Adrenal gland (tissue), 12 donors: ENCODE data around the gene MARCHF10. TPM values are rescaled to one million over a fixed set of nuclear protein-coding genes. Genes with fewer than 3 reads are reported as not detected.
A peak's percentile ranks its signal among the peaks of the same experiment; 100 is the strongest.

Source experiments
- DNase-seq, 7 donors: peaks; one replicate each; pipeline ENCODE4 v3.0.0-alpha.2; 2019 to 2020
- H3K27ac ChIP-seq, 5 donors: fragments of 200-600 bp; sonication (generic) in 4 of 5; 1 replicate in 3 of 5; 2 replicates in 2 of 5; pipeline versions ENCODE4 v1.5.1 to v1.8.0; 2016 to 2020; ENCODE audit warnings: mild to moderate bottlenecking in 1 of 5
- H3K27me3 ChIP-seq: fragments of 200-600 bp; 2 replicates; pipeline ENCODE4 v1.8.0; 2021
- H3K36me3 ChIP-seq, 2 donors: fragments of 200-600 bp; replicated peaks in 1 of 2; 1 replicate in 1 of 2; 2 replicates in 1 of 2; pipeline versions ENCODE4 v1.5.1 to v1.8.0; 2018 to 2022
- H3K4me1 ChIP-seq, 2 donors: fragments of 200-600 bp; replicated peaks in 1 of 2; 1 replicate in 1 of 2; 2 replicates in 1 of 2; pipeline versions ENCODE4 v1.5.1 to v1.8.0; 2018 to 2021
- H3K4me3 ChIP-seq, 4 donors: fragments of 200-600 bp; sonication (generic) in 3 of 4; one replicate each; pipeline ENCODE4 v1.5.1; 2016 to 2018
- H3K9me3 ChIP-seq, 3 donors: fragments of 200-600 bp; sonication (generic) in 1 of 3; replicated peaks in 1 of 3; 1 replicate in 2 of 3; 2 replicates in 1 of 3; pipeline versions ENCODE4 v1.5.1 to v1.8.0; 2016 to 2021
- CTCF ChIP-seq, 6 experiments: fragments of 450-650 bp in 4 of 6; fragments of 200-600 bp in 2 of 6; sonication (generic) in 1 of 6; IDR thresholded peaks; 1 replicate in 5 of 6; 2 replicates in 1 of 6; pipeline versions ENCODE4 v1.5.1 to v1.8.0; 2016 to 2021; ENCODE audit warnings: antibody characterized with exemption in 6 of 6, mild to moderate bottlenecking in 2 of 6, moderate library complexity in 1 of 6
- POLR2A ChIP-seq, 2 donors: fragments of 450-650 bp; IDR thresholded peaks; one replicate each; pipeline ENCODE4 v1.6.1; 2017; ENCODE audit warnings: antibody characterized with exemption in 2 of 2, mild to moderate bottlenecking in 2 of 2, moderate library complexity in 1 of 2
- WGBS, 4 donors: extraction: QIAGEN DNeasy Blood & Tissue Kit in 2 of 4; methylation state at CpG; one replicate each; pipeline versions ENCODE4 v1.1.5 to v1.1.7; 2013 to 2017; 5-methylcytosine and 5-hydroxymethylcytosine counted together
- intact Hi-C, 2 donors: fragments of 100-400 bp; cut with DNase I; formaldehyde crosslinking; loops; one replicate each; pipeline versions ENCODE4 v1.14.1 to v1.15.0; 2022 to 2023
- polyA plus RNA-seq, 3 donors: library from polyadenylated mRNA; stranded (reverse); fragments of 200-250 nt in 2 of 3; fragments of 350-450 nt in 1 of 3; fragmentation: Illumina TruSeq in 1 of 3; extraction: RNeasy Lipid Tissue Mini Kit (QIAGEN cat#74804) in 1 of 3; gene quantifications; one replicate each; pipeline ENCODE4 v1.2.3, GENCODE V29; 2013 to 2014
- total RNA-seq, 9 donors: library from RNA; depleted of rRNA in 4 of 9; stranded (reverse); fragments of >200 nt in 4 of 9; fragments of 120-200 nt in 1 of 9; fragmentation: NEBNext Ultra II Directional in 1 of 9; extraction: Animal tissue kit (Norgen Biotek cat#: 25700) in 1 of 9; gene quantifications; one replicate each; pipeline versions ENCODE4 v1.1.0 to v1.2.4, GENCODE V29; 2013 to 2023
- donor health status: healthy with polysubstance abuse.
- donor health status: Bipolar disorder and iron deficiency.
- donor health status: DM: yes; HTN: yes; CAD: no.
- donor health status: DM: no; HTN: no; CAD: no.
- donor health status: DM: no; HTN: no; CAD: no.
- donor health status: DM: yes; HTN: yes; CAD: no.

Gene MARCHF10
- total and polyA plus RNA-seq, 12 donors: 0.31 to 0.64 (median 0.43) TPM; not detected in 8

DNA sequence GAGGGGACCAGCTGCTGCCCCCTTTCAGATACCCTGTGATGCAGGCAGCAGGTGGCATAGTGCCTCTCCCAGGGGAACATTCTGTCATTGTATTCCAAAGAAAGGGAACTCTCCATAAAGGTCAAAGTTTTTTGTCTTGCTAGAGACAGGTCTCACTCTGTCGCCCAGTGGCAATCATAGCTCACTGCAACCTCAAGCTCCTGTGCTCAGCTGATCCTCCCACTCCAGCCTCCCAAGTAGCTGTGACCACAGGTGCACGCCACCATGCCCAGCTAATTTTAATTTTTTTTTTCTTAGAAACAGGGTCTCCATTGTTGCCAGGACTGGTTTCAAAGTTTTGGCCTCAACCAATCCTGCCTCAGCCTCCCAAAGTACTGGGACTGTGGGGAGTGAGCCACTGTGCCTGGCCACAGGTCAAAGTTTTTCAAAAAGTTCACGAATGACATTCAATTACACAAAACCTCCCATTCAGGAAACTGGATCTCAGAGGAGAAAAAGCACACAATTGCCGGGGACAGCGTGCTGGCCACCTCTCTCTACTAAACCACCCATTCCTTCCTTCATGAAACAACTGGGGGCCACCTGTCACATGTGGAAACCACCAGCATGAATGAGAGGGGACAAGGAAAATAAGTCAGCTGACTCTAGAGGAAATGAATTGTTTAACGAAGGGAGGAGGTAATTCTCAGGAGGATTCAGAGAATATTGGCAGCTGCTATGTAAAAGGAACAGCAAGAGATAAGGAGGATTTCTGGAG is 80.0 kb downstream of the MARCHF10 start:
- TF ChIP-seq CTCF (IDR thresholded peaks at IDR 0.05): no peak
- no peak for TF ChIP-seq POLR2A (IDR thresholded peaks at IDR 0.05)
- peaks cover 7% of the 10 kb centered on the region for H3K27me3 ChIP-seq
- intact Hi-C loops: no loop called here
- peaks cover 0 to under 1% of the 10 kb centered on the region in 2 donors for H3K4me1 ChIP-seq
- H3K4me3 ChIP-seq: no peak overlapping the region
- H3K36me3 ChIP-seq: no peaks in the 10 kb centered on the region
- DNase-seq: no peak
- H3K9me3 ChIP-seq: no peaks in the 10 kb centered on the region
- no peak overlapping the region for H3K27ac ChIP-seq
- 66 to 83% (median 72%) methylated on average over 6 of the region's 6 CpGs for WGBS, 4 donors

GRCh38 chr17:62725791-62726249 is 82.3 kb downstream of the MARCHF10 start:
- intact Hi-C loops: no loop called here
- DNase-seq: no peak

GRCh38 chr17:62724398-62725146 is 83.5 kb downstream of the MARCHF10 start:
- WGBS, 4 donors: 42 to 52% (median 44%) methylated on average over 15 to 16 of the region's 16 CpGs

More at GRCh38 chr17:62725791-62726249, 82.3 kb downstream of the MARCHF10 start:
- Histone ChIP-seq H3K9me3 (no peaks in the 10 kb centered on the region), H3K36me3 (no peaks in the 10 kb centered on the region), H3K27me3 (peaks cover 7% of the 10 kb centered on the region), H3K4me1 (peaks cover 0 to 5% of the 10 kb centered on the region in 2 donors), H3K27ac (no peak overlapping the region), H3K4me3 (no peak overlapping the region)
- WGBS, 4 donors: 48 to 64% (median 60%) methylated on average over 5 of the region's 5 CpGs
- TF ChIP-seq POLR2A (IDR thresholded peaks at IDR 0.05) (no peak), CTCF (IDR thresholded peaks at IDR 0.05) (no peak)

More at GRCh38 chr17:62724398-62725146, 83.5 kb downstream of the MARCHF10 start:
- DNase-seq: peak in 1 of 7 donors; percentile 8
- no peak for TF ChIP-seq CTCF (IDR thresholded peaks at IDR 0.05)
- TF ChIP-seq POLR2A (IDR thresholded peaks at IDR 0.05): no peak
- H3K9me3 ChIP-seq: no peaks in the 10 kb centered on the region
- intact Hi-C loops: no loop called here
- H3K27ac ChIP-seq: no peak overlapping the region
- H3K4me1 ChIP-seq: peaks cover 0 to 5% of the 10 kb centered on the region in 2 donors
- no peaks in the 10 kb centered on the region for H3K36me3 ChIP-seq
- peaks cover 7% of the 10 kb centered on the region for H3K27me3 ChIP-seq
- no peak overlapping the region for H3K4me3 ChIP-seq
